Stomach (tissue), 4 donors: ENCODE data around the gene ADGRA1.

Experiments
- CTCF ChIP-seq, 7 experiments: fragments of 450-650 bp in 4 of 7; fragments of 200-600 bp in 3 of 7; sonication (generic) in 3 of 7; IDR thresholded peaks; one replicate each; pipeline ENCODE4 v1.5.1; 2016 to 2019; ENCODE audit warnings: antibody characterized with exemption in 7 of 7, control low read depth in 2 of 7, mild to moderate bottlenecking in 1 of 7
- EP300 ChIP-seq: sonication (generic); formaldehyde crosslinking; IDR thresholded peaks from one replicate; pipeline ENCODE4 v1.6.1; 2017; ENCODE audit warnings: antibody characterized with exemption
- POLR2A ChIP-seq, 4 donors: fragments of 450-650 bp; IDR thresholded peaks; one replicate each; pipeline ENCODE4 v1.6.1; 2016; ENCODE audit warnings: antibody characterized with exemption in 4 of 4, control low read depth in 2 of 4, mild to moderate bottlenecking in 1 of 4, moderate library complexity in 1 of 4

GRCh38 chr10:133094866-133095265, 7.1 kb downstream of the ADGRA1 start:
- no peak for TF ChIP-seq CTCF (IDR thresholded peaks at IDR 0.05)
- TF ChIP-seq POLR2A (IDR thresholded peaks at IDR 0.05) = no peak
- TF ChIP-seq EP300 = no peak
